Body of pancreas (tissue), 4 donors: ENCODE measurements around the gene TARDBP. TPM values are rescaled to one million over a fixed set of nuclear protein-coding genes. Genes with fewer than 3 reads are reported as not detected.
"Not testable (repeated sequence)": the region's sequence is repeated elsewhere in the genome, so short reads cannot be mapped to it uniquely, and the experiment has no call there.

Source experiments
- ATAC-seq: fragments of 150-250 bp; one replicate; pipeline ENCODE4 v1.9.1; 2016
- DNase-seq, 4 donors: peaks; one replicate each; pipeline ENCODE4 v3.0.0-alpha.2; 2019
- H3K27ac ChIP-seq, 4 donors: fragments of 200-600 bp; sonication (generic); 1 replicate in 3 of 4; 2 replicates in 1 of 4; pipeline versions ENCODE4 v1.5.1 to v1.6.1; 2016 to 2019; ENCODE audit warnings: mild to moderate bottlenecking in 1 of 4, mixed read lengths in 1 of 4, moderate library complexity in 1 of 4
- H3K27me3 ChIP-seq, 2 donors: fragments of 200-600 bp; sonication (generic); one replicate each; pipeline ENCODE4 v1.6.0; 2016; ENCODE audit warnings: mild to moderate bottlenecking in 1 of 2
- H3K36me3 ChIP-seq, 2 donors: fragments of 200-600 bp; sonication (generic); replicated peaks in 1 of 2; 2 replicates each; pipeline ENCODE4 v1.5.1; 2016; ENCODE audit warnings: low read depth in 2 of 2; ENCODE audit not compliant: insufficient read depth in 1 of 2
- H3K4me1 ChIP-seq: fragments of 200-600 bp; sonication (generic); one replicate; pipeline ENCODE4 v1.6.0; 2016
- H3K4me3 ChIP-seq, 2 donors: fragments of 200-600 bp; sonication (generic); 1 replicate in 1 of 2; 2 replicates in 1 of 2; pipeline ENCODE4 v1.5.1; 2016 to 2019
- H3K9me3 ChIP-seq, 3 donors: fragments of 200-600 bp; sonication (generic); 1 replicate in 2 of 3; 2 replicates in 1 of 3; pipeline ENCODE4 v1.5.1; 2016
- CTCF ChIP-seq, 7 experiments: fragments of 450-650 bp in 4 of 7; fragments of 200-600 bp in 3 of 7; sonication (generic) in 3 of 7; IDR thresholded peaks; one replicate each; pipeline ENCODE4 v1.5.1; 2016 to 2019; ENCODE audit warnings: antibody characterized with exemption in 7 of 7
- POLR2A ChIP-seq, 3 donors: fragments of 450-650 bp; IDR thresholded peaks; one replicate each; pipeline ENCODE4 v1.6.1; 2016; ENCODE audit warnings: antibody characterized with exemption in 3 of 3, mild to moderate bottlenecking in 2 of 3
- WGBS, 2 donors: methylation state at CpG; one replicate each; pipeline ENCODE4 v1.1.5; 2017; 5-methylcytosine and 5-hydroxymethylcytosine counted together
- intact Hi-C: fragments of 100-400 bp; cut with DNase I; formaldehyde crosslinking; loops from one replicate; pipeline ENCODE4 v1.15.1; 2023
- total RNA-seq, 2 donors: library from RNA; depleted of rRNA; stranded (reverse); fragments of >200 nt; gene quantifications; one replicate each; pipeline ENCODE4 v1.1.0, GENCODE V29; 2016

Gene TARDBP
- total RNA-seq, 2 donors from 2014 or later, result 104 to 136 TPM

- H3K27me3 ChIP-seq, result no peaks in the 10 kb centered on the region
- H3K4me3 ChIP-seq, result no peak overlapping the region
- H3K9me3 ChIP-seq, result no peaks in the 10 kb centered on the region
- H3K4me1 ChIP-seq, result no peaks in the 10 kb centered on the region
- DNase-seq, result no peak
- TF ChIP-seq POLR2A (IDR thresholded peaks at IDR 0.05) (no peak), CTCF (IDR thresholded peaks at IDR 0.05) (no peak)
- no peaks in the 10 kb centered on the region for H3K36me3 ChIP-seq
- intact Hi-C loops, result loop anchor here (10.0 kb wide), 1 partner anchor 595 kb away; no protein-coding TSS in a partner anchor
- WGBS, 2 donors, result 39 to 45% methylated on average over 2 of the region's 2 CpGs
- H3K27ac ChIP-seq, result no peak overlapping the region
- ATAC-seq, result no peak
Measured at GRCh38 chr1:11039351-11040104, 27.1 kb downstream of the TARDBP start.

GRCh38 chr1:11040105-11040429 lies 27.6 kb downstream of the TARDBP start:
- DNase-seq, intact Hi-C loops, ATAC-seq, H3K4me1 ChIP-seq, H3K4me3 ChIP-seq, H3K27ac ChIP-seq, H3K27me3 ChIP-seq, H3K36me3 ChIP-seq, H3K9me3 ChIP-seq: not testable (repeated sequence)
- 70 to 87% methylated on average over 7 of the region's 7 CpGs for WGBS, 2 donors

DNA sequence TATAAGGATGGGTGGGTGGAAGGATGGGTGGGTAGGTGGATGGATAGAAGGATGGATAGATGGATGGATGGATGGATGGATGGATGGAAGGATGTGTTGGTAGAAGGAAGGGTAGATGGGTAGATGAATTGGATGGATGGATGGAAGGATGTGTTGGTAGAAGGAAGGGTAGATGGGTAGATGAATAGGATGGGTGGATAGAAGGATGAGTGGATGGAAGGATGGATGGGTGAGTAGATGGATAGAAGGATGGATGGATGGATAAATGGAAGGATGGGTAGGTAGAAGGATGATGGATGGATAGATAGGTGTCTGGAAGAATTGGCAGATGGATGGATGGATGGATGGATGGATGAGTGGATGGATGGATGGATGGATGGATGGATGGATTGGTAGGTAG lies 28.6 kb downstream of the TARDBP start:
- Histone ChIP-seq H3K36me3 (no peaks in the 10 kb centered on the region), H3K4me1 (no peaks in the 10 kb centered on the region), H3K4me3 (no peak overlapping the region), H3K27ac (no peak overlapping the region), H3K27me3 (no peaks in the 10 kb centered on the region), H3K9me3 (no peaks in the 10 kb centered on the region)
- DNase-seq (no peak), ATAC-seq (no peak)
- intact Hi-C loops, result no loop called here
- TF ChIP-seq CTCF (IDR thresholded peaks at IDR 0.05) (no peak), POLR2A (IDR thresholded peaks at IDR 0.05) (no peak)

DNA sequence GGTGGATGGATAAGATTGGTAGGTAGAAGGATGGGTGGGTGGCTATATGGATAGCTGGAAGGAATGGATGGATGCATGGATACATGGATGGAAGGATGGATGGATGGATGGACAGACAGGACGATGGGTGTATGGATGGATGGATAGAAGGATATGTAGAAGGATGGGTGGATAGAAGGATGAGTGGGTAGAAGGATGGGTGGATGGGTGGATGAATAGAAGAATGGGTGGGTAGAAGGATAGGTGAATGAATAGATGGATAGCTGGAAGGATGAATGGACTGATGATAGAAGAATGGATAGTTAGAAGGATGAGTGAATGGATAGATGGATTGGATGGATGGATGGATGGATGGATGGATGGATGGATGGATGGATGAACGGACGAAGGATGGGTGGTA lies 29.6 kb downstream of the TARDBP start:
- 55 to 66% methylated on average over 3 of the region's 3 CpGs for WGBS, 2 donors

More for the DNA sequence above, 29.6 kb downstream of the TARDBP start:
- Histone ChIP-seq H3K9me3 (no peaks in the 10 kb centered on the region), H3K36me3 (no peaks in the 10 kb centered on the region), H3K27me3 (no peaks in the 10 kb centered on the region), H3K4me3 (no peak overlapping the region), H3K27ac (no peak overlapping the region), H3K4me1 (no peaks in the 10 kb centered on the region)
- no peak for TF ChIP-seq POLR2A (IDR thresholded peaks at IDR 0.05)
- no peak for TF ChIP-seq CTCF (IDR thresholded peaks at IDR 0.05)
- DNase-seq (no peak), ATAC-seq (no peak)
- intact Hi-C loops, result no loop called here
